ENCODE data around the gene MPDU1. TPM values are rescaled to one million over a fixed set of nuclear protein-coding genes. Genes with fewer than 3 reads are reported as not detected.

Gene MPDU1
- total and polyA plus RNA-seq, 10 of the 15 experiments (the other 5 are each of a cell fraction or from before 2014, with no cell fraction given), result 3.6 to 138 (median 78.9) TPM

DNA sequence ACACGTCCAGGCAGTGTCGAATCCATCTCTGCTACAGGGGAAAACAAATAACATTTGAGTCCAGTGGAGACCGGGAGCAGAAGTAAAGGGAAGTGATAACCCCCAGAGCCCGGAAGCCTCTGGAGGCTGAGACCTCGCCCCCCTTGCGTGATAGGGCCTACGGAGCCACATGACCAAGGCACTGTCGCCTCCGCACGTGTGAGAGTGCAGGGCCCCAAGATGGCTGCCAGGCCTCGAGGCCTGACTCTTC is 11.4 kb upstream of the MPDU1 start (continued):
- TF ChIP-seq, protein P1, sequence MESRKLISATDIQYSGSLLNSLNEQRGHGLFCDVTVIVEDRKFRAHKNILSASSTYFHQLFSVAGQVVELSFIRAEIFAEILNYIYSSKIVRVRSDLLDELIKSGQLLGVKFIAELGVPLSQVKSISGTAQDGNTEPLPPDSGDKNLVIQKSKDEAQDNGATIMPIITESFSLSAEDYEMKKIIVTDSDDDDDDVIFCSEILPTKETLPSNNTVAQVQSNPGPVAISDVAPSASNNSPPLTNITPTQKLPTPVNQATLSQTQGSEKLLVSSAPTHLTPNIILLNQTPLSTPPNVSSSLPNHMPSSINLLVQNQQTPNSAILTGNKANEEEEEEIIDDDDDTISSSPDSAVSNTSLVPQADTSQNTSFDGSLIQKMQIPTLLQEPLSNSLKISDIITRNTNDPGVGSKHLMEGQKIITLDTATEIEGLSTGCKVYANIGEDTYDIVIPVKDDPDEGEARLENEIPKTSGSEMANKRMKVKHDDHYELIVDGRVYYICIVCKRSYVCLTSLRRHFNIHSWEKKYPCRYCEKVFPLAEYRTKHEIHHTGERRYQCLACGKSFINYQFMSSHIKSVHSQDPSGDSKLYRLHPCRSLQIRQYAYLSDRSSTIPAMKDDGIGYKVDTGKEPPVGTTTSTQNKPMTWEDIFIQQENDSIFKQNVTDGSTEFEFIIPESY (IDR thresholded peaks at IDR 0.05), result no peak
- TF ChIP-seq RBBP5 (conservative IDR thresholded peaks at IDR 0.05), result no peak
- no peak for TF ChIP-seq SREBF2 (IDR thresholded peaks at IDR 0.05; ENCODE audit: low read length)
- no peak for TF ChIP-seq IKZF1 (conservative IDR thresholded peaks at IDR 0.05)
- peak; percentile 95 for TF ChIP-seq MYC (IDR thresholded peaks at IDR 0.05; ENCODE audit: insufficient read depth, insufficient read length, insufficient replicate concordance, low read length, severe bottlenecking)
- TF ChIP-seq HSF1 (IDR thresholded peaks at IDR 0.05; ENCODE audit: low read depth, low read length), result no peak
- TF ChIP-seq MTA2 (IDR thresholded peaks at IDR 0.05; ENCODE audit: low read depth), result no peak
- TF ChIP-seq, protein P2, sequence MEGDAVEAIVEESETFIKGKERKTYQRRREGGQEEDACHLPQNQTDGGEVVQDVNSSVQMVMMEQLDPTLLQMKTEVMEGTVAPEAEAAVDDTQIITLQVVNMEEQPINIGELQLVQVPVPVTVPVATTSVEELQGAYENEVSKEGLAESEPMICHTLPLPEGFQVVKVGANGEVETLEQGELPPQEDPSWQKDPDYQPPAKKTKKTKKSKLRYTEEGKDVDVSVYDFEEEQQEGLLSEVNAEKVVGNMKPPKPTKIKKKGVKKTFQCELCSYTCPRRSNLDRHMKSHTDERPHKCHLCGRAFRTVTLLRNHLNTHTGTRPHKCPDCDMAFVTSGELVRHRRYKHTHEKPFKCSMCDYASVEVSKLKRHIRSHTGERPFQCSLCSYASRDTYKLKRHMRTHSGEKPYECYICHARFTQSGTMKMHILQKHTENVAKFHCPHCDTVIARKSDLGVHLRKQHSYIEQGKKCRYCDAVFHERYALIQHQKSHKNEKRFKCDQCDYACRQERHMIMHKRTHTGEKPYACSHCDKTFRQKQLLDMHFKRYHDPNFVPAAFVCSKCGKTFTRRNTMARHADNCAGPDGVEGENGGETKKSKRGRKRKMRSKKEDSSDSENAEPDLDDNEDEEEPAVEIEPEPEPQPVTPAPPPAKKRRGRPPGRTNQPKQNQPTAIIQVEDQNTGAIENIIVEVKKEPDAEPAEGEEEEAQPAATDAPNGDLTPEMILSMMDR (IDR thresholded peaks at IDR 0.05 in 2 of 3, conservative IDR thresholded peaks at IDR 0.05 in 1 of 3; ENCODE audit: control insufficient read depth in 2 of 3, extremely low read depth in 1 of 3, insufficient read depth in 1 of 3, low read depth in 3 of 3, low read length in 3 of 3), result no peak
- TF ChIP-seq, protein P3, sequence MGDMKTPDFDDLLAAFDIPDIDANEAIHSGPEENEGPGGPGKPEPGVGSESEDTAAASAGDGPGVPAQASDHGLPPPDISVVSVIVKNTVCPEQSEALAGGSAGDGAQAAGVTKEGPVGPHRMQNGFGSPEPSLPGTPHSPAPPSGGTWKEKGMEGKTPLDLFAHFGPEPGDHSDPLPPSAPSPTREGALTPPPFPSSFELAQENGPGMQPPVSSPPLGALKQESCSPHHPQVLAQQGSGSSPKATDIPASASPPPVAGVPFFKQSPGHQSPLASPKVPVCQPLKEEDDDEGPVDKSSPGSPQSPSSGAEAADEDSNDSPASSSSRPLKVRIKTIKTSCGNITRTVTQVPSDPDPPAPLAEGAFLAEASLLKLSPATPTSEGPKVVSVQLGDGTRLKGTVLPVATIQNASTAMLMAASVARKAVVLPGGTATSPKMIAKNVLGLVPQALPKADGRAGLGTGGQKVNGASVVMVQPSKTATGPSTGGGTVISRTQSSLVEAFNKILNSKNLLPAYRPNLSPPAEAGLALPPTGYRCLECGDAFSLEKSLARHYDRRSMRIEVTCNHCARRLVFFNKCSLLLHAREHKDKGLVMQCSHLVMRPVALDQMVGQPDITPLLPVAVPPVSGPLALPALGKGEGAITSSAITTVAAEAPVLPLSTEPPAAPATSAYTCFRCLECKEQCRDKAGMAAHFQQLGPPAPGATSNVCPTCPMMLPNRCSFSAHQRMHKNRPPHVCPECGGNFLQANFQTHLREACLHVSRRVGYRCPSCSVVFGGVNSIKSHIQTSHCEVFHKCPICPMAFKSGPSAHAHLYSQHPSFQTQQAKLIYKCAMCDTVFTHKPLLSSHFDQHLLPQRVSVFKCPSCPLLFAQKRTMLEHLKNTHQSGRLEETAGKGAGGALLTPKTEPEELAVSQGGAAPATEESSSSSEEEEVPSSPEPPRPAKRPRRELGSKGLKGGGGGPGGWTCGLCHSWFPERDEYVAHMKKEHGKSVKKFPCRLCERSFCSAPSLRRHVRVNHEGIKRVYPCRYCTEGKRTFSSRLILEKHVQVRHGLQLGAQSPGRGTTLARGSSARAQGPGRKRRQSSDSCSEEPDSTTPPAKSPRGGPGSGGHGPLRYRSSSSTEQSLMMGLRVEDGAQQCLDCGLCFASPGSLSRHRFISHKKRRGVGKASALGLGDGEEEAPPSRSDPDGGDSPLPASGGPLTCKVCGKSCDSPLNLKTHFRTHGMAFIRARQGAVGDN (IDR thresholded peaks at IDR 0.05), result no peak; the same call in 1 of the 2 replicates
- peak; percentile 100 for TF ChIP-seq BHLHE40 (IDR thresholded peaks at IDR 0.05; ENCODE audit: borderline replicate concordance in 1 of 2, low read depth in 2 of 2, low read length in 1 of 2)
- no peak for TF ChIP-seq CHD4 (IDR thresholded peaks at IDR 0.05)
- TF ChIP-seq ZBTB4 (CRISPR knock-in tag; IDR thresholded peaks at IDR 0.05), result no peak
- TF ChIP-seq KLF5 (IDR thresholded peaks at IDR 0.05; ENCODE audit: partially characterized antibody), result no peak
- no peak for TF ChIP-seq POLR2A (IDR thresholded peaks at IDR 0.05; ENCODE audit: low read depth, low read length)
- TF ChIP-seq TBL1XR1 (IDR thresholded peaks at IDR 0.05; ENCODE audit: low read depth, low read length), result no peak
- TF ChIP-seq TARDBP (IDR thresholded peaks at IDR 0.05; ENCODE audit: borderline replicate concordance), result no peak
- no peak for TF ChIP-seq KAT2A (conservative IDR thresholded peaks at IDR 0.05; ENCODE audit: control insufficient read depth, low read depth, low read length)
- TF ChIP-seq CHD1 (IDR thresholded peaks at IDR 0.05; ENCODE audit: low read depth, low read length), result no peak
- no peak for TF ChIP-seq ESRRA (IDR thresholded peaks at IDR 0.05; ENCODE audit: low read length)

Data from GM12878 (cell line).